Amniotic epithelial cell (primary cell): ENCODE measurements around the gene RASA4B.
"Not testable (repeated sequence)": the region's sequence is repeated elsewhere in the genome, so short reads cannot be mapped to it uniquely, and the experiment has no call there.

Experiments used
- DNase-seq: peaks from one replicate; pipeline ENCODE4 v3.0.0-alpha.2; 2010; ENCODE audit warnings: low read depth

The RASA4B gene

GRCh38 chr7:102517550-102518147 is at the start of gene RASA4B:
Gene RASA4B, minus strand, starts transcription at chr7:102517777. Its CDS starts 67 bp downstream, at chr7:102517710.
- DNase-seq = not testable (repeated sequence)

DNA sequence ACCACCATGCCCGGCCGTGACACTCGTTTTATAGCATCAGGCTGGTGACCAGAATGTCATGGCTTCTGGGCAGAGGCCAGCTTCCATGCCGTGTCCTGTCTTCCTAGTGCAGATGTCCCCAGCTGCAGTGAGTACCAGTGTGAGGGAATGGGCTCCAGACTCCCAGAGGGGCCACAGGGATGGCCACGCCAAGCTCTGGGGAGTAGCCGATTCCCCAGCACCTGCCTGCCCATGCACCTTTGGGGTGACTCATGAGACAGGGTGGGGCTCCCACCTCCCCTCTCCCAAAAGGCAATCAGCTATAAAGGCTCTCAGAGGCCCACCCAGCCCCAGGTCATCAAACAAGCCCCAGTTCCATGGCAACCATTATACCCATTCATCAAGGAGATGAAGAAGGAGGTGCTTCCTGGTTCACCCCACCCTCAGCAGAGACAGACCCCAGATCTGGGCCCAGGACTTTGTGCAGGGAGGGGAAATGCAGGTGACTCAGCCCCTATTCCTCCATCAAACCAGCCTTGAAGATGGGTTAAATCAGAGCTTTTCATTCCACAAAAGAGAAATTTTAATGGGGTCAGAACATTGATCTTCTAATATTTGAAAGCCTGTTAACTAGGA is 33.3 kb upstream of the RASA4B start, which contains the start of gene SPDYE2:
Gene SPDYE2 (plus strand): TSS at position 419 of the 615 bp plus-strand sequence. CDS start 2,030 bp downstream, outside the sequence.
- not testable (repeated sequence) for DNase-seq

DNA sequence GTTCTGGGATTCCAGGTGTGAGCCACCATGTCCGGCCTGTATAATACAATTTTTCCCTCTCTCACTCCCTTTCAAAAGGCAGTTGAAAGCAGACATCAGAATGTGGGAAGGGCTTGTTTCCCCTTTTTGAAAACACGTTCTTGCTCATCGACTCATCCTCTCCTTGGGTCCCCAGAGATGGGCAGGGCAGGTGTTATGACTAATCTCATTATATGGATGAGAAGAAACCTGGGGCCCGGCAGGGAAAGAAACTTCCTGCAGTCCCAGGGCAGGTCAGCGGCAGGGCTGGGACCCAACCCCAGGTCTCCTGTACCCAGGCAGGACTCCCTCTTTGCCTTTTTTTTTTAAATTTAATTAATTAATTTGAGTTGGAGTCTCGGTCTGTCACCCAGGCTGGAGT is 28.8 kb upstream of the RASA4B start:
- DNase-seq = not testable (repeated sequence)

GRCh38 chr7:102545288-102545687 is 27.7 kb upstream of the RASA4B start:
- DNase-seq = not testable (repeated sequence)

DNA sequence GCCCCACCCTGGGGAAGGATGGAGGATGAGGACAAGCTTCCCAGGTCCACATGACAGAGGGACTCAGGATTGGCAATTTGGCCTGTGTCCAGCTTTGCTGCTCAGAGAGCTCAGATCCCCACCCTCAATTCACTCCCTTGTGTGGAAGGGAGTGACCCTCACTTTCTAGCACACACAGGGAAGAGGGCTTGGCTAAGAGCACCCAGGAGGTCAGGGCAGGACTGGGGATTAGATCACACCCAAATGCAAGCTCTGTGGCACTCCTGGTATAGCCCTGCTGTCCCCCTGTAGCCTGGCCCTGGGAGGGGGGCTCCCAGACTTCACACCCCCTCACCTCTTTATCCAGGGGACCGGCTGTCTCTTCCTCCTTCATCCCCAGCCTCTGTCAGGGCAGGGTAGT is 26.8 kb upstream of the RASA4B start:
- DNase-seq = not testable (repeated sequence)

- not testable (repeated sequence) for DNase-seq
Observed at GRCh38 chr7:102543596-102543995, 26.0 kb upstream of the RASA4B start, which contains the start of gene UPK3BL2. Gene UPK3BL2, minus strand, starts transcription at chr7:102543696. Its CDS starts 60 bp downstream, at chr7:102543636.

DNA sequence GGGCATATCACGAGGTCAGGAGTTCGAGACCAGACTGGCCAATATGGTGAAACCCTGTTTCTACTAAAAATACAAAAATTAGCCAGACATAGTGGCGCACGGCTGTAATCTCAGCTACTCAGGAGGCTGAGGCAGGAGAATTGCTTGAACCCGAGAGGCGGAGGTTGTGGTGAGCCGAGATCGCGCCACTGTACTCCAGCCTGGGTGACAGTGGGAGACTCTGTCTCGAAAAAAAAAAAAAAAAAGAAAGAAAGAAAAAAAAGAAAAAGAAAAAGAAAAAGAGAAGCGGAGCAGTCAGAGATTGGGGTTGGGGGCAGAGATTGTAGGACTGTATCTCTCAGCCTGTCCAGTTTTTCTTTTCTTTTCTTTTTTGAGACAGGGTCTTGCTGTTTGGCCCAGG is 25.2 kb upstream of the RASA4B start:
- DNase-seq = not testable (repeated sequence)

DNA sequence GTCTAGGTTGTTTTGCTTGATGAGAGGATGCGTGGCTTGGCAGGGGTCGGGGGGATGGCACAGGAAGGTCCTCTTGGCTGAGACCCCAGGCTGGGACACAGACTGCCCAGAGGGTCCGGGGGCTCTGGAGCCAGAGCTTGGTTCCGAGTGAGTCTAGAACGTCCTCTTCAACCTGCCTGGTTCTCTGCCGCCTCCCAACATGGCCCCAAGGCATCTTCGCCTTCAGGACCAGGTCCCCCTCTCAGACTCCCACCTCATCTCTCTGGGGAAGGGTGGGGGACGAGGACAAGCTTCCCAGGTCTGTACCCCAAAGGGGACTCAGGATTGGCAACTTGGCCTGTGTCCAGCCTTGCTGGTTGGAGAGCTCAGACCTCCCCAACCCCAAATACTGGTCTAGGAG is 24.5 kb upstream of the RASA4B start:
- not testable (repeated sequence) for DNase-seq

GRCh38 chr7:102540604-102541003 is 23.0 kb upstream of the RASA4B start:
- not testable (repeated sequence) for DNase-seq

DNA sequence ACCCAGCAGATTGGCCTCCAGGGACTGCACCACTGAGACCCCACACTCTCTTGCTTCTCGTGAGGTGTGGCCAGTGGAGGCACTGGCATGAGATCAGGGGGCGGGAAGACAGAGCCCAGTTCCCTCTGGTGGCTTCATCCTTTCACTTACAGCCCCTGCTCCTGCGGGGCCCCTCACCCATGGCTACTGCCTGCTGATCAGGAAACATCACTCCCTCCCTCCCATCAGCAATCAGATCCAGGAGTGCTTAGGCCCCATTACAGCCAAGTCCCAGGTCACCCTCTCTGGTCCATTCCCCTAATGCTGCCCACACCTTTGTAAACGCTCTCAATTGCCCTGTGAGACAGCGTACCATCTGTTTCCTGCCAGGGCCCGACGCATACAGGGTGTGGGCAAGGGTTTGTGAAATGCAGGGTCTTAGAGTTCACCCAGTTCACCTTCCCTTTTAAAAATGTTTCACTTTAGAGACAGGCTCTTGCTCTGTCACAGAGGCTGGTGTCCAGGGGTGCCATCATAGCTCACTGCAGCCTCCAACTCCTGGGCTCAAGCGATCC is 17.6 kb upstream of the RASA4B start:
- not testable (repeated sequence) for DNase-seq

DNA sequence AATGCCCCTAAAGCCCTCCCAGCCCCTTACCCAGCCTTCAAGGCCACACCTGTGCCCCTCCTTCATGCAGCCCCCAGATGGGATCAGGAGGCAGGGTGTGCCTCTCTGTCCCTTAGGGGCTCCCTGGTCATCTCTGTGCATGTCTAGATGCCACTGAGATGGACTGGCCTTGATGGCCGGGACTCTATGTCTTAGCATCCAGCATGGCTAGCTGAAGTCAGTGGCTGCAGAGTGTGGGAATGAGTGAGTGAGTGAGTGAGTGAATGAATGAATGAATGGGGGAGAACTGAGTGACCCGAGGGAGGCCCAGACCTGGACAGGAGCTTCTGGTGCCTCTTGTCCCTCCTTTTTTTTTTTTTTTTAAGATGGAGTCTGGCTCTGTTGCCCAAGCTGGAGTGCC is 14.6 kb upstream of the RASA4B start:
- not testable (repeated sequence) for DNase-seq

DNA sequence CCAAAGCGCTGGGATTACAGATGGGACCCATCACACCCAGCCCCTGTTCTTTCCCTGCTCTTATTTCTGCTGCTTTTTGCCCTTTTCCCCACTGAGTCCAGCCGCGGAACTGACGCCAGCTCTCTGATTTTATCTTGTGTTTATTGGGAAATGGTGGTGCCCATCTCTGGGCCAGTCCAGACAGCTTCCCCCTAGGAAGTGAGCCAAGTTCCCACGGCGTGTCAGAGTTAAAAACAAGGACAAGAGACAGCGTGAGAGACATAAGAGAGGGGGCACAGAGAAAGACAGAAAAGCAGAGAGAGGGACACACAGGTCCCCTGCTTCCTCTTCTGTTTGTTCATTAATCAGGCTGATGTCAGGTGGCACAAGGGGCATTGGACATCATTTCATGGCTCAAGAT is 14.0 kb upstream of the RASA4B start:
- not testable (repeated sequence) for DNase-seq

DNA sequence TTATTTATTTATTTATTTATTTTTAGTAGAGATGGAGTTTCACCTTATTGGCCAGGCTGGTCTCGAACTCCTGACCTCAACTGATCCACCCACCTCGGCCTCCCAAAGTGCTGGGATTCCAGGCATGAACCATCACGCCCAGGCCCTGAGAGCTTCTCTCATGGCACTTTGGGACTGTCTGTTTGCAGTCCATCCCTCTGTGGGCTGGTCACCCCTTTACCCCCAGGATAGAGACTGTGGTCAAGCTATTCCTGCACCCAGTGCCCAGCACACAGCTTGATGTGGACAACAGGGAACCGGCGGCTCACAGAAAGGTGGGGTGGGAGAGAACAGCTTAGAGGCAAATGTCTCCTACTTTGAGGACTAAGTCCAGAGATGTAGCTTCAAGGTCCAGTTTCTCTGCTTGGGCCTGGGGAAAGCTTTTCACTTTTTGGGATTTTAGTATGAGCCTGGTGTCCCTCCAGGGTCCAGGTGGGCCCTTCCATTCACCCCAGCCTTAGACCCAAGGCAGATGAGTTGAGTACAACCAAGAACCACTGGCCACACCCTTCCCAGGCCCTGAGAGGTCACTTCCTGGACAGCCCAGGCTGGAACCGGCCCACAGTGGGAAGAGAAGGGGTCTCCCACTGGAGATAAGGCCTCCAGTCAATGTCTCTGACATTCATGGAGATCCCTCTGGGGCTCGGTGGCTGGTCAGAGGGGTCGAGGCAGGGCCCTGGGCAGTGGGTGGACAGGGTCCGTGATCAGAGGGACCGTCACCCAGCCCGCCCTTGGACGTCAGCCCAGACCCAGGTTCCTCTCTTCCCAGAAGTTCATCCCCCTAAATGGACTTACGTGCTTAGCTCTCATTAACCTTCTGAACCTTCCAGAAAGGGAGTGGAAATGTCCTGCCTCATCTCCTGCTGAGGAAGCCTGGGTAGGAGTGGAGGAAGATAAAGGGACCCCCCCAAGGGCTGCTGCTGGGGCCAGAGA is 10.5 kb upstream of the RASA4B start:
- not testable (repeated sequence) for DNase-seq

DNA sequence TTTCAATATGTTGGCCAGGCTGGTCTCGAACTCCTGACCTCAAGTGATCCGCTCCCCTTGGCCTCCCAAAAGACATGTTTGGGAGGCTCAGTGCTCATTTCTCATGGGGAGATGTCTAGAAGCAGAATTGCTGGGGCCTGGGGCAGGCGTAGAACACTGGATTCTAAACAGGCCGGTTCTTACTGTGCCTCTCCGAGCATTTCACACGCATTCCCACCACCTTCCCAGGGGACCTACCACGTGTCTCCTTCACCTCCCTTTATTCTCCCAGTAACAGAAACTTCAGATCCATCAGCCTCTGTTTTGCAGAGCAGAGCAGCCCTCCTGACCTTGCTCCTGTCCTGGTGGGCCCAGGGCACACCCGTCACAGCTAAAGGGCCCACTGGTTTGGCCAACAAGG is 9.6 kb upstream of the RASA4B start:
- not testable (repeated sequence) for DNase-seq

- not testable (repeated sequence) for DNase-seq
Observed at GRCh38 chr7:102524803-102525202, 7.2 kb upstream of the RASA4B start.

DNA sequence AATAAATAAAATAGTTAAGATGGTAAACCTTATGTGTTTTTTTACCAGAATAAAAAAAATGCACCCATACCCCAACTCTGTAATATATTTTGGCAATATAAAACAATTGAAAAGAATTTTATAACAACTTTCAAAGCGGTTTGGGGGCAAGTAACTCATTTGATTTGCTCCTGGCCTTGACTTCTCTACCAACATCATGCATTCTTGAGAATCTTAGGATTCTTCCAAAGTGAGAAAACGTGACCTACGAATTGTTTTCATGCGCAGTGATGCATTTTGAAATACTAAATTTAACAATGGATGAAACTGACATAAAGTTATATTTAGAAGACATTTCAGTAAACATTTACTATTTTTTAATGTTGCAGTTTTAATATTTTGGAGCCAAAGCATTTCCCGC is 3.2 kb upstream of the RASA4B start:
- DNase-seq = not testable (repeated sequence)

- DNase-seq = not testable (repeated sequence)
Observed at GRCh38 chr7:102516951-102517350, 626 bp downstream of the RASA4B start.

DNA sequence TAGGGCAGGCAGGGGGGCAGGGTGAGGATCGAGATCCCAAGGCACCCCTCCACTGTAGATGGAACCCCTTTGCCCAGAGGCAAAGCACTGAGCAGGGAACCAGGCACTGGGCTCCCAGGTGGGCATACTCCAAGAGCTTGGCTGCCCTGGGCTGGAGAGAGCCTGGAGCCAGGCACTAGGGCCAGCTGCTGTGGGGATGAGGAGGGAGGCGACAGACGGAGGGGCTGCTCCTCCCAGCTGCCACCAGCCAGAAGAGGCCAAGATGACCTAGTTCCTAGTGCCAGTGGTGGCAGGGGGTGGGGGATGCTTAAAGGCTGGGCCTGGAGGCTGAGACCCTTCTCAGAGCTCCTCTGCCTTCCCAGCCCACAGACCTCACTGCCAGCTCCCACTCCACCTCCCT is 1.7 kb downstream of the RASA4B start:
- DNase-seq = not testable (repeated sequence)

DNA sequence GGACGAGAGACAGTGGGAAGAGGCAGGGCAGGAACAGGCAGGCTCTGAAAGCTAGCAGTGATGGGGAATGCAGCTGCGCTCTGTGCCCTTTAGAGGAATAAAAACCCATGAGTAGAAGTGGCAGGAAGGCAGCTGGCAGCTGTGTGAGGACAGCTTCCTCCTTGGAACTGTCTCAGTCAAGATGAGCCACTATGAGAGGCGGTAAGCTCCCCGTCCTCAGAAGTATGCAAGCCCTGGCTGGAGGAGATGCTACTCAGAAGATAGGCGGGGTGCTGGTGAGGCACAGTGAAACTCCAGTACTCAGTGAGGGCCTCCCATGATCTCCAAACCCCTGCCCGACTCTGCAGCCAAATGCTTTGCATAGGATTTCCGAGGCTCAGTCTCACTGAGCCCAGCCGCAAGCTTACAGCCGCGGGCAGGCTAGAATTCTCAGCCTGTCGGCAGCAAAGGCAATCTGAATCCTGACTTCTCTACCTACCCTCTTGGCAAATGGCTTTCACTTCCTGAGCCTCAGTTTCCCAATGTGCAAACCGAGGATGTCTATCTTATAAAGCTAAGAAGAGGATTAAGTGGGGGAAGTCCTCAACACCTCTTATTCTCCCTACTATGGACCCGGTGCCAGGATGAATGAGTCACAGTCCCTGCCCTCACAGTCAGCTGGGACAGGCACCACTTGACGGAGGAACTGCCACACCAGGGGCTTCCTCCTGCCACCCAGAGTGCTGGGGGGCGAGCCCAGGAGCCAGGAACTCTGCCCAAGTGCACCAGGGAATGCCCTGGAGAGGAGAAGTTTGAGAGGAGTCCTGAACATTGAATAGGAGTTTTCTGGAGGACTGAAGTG is 2.5 kb downstream of the RASA4B start:
- DNase-seq = not testable (repeated sequence)

DNA sequence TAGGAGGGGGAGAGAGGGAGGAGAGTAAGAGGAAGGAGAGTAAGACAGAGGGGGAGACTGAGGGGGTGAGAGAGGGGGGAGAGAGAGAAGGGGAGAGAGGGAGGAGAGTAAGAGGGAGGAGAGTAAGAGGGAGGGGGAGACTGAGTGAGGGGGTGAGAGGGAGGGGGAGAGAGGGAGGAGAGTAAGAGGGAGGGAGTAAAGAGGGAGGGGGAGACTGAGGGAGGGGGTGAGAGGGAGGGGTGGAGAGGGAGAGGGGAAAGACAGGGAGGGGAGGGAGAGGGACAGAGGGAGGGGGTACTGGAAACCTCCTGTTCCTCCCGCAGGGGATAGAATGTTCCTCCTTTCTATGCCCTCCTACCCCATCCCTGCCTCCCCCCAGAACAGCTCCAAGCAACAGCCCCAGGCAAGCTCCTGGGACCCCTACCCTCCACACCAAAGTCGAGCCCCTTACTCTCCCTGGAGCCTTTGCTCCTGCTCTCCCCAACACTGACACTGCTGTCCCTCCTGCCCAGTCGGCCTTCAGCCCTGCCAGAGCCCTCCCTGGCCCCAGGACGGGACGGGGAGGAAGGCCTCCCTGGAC is 4.8 kb downstream of the RASA4B start:
- peak; percentile 54 for DNase-seq
